GM12878 (cell line): ENCODE results near the gene NUCB1. TPM values are rescaled to one million over a fixed set of nuclear protein-coding genes. Genes with fewer than 3 reads are reported as not detected.
"Not testable (repeated sequence)": the region's sequence is repeated elsewhere in the genome, so short reads cannot be mapped to it uniquely, and the experiment has no call there.

ENCODE experiments used
- ATAC-seq: fragments of 200-7000 bp; cut with Tn5 transposase; 3 replicates; pipeline ENCODE4 v1.9.1; 2020; ENCODE audit warnings: mild to moderate bottlenecking, moderate library complexity
- BruUV-seq: library from RNA; stranded (reverse); fragments of 400-500 nt; replicated peaks from 2 replicates; lab custom pipeline; 2021; lab: Mats Ljungman, UMichigan
- CTCF ChIA-PET: fragments of 300-600 bp; sonication (Branson Sonifier 250); formaldehyde crosslinking; extraction: SDS; loops from one replicate; lab custom pipeline; 2021; ENCODE audit warnings: inconsistent platforms; lab: Yijun Ruan, JAX
- POLR2A ChIA-PET: fragments of 350-600 bp; formaldehyde crosslinking; extraction: SDS; loops from one replicate; lab custom pipeline; 2021; ENCODE audit warnings: inconsistent platforms; lab: Charles Lee
- RAD21 ChIA-PET: fragments of 300-600 bp; sonication (Branson Sonifier 250); formaldehyde crosslinking; loops from one replicate; lab custom pipeline; 2023; ENCODE audit warnings: antibody characterized with exemption; ENCODE audit not compliant: unreplicated experiment; lab: Charles Lee
- SMC1A ChIA-PET: fragments of 300-600 bp; sonication (Branson Sonifier 250); formaldehyde crosslinking; loops from one replicate; lab custom pipeline; 2023; ENCODE audit not compliant: unreplicated experiment, uncharacterized antibody; lab: Charles Lee
- DNase-seq: peaks from one replicate; pipeline ENCODE4 v3.0.0-alpha.2; 2011; ENCODE audit warnings: low read depth, low spot score
- FAIRE-seq: peaks from 3 replicates; lab custom pipeline; 2011; peaks lifted over from hg19 to GRCh38; lab: Jason Lieb, UNC
- H2AFZ ChIP-seq: 2 replicates; pipeline ENCODE4 v1.6.0; 2011; ENCODE audit warnings: low read depth, low read length, control low read depth; ENCODE audit not compliant: control insufficient read depth
- H3K27ac ChIP-seq: 2 replicates; pipeline ENCODE4 v1.5.1; 2011; ENCODE audit warnings: control low read depth; ENCODE audit not compliant: control insufficient read depth, insufficient read depth
- H3K27me3 ChIP-seq, 2 experiments: replicated peaks in 1 of 2; 2 replicates each; pipeline versions ENCODE4 v1.6.0 to v1.6.1; 2011; ENCODE audit warnings: low read length in 1 of 2; ENCODE audit not compliant: control insufficient read depth in 2 of 2, insufficient read depth in 2 of 2
- H3K36me3 ChIP-seq, 2 experiments: 2 replicates each; pipeline ENCODE4 v1.5.1; 2011; ENCODE audit warnings: low read length in 1 of 2; ENCODE audit not compliant: control insufficient read depth in 2 of 2, insufficient read depth in 2 of 2
- H3K4me1 ChIP-seq: 2 replicates; pipeline ENCODE4 v1.6.1; 2011; ENCODE audit warnings: mild to moderate bottlenecking, low read length, moderate library complexity, mixed read lengths; ENCODE audit not compliant: control insufficient read depth, insufficient read depth
- H3K4me2 ChIP-seq: 2 replicates; pipeline ENCODE4 v1.6.0; 2011; ENCODE audit warnings: control low read depth; ENCODE audit not compliant: control insufficient read depth, insufficient read depth
- H3K4me3 ChIP-seq: fragments of 200-600 bp; sonication (generic); 2 replicates; pipeline ENCODE4 v1.5.1; 2016
- H3K79me2 ChIP-seq: 2 replicates; pipeline ENCODE4 v1.6.0; 2011; ENCODE audit warnings: low read length; ENCODE audit not compliant: control insufficient read depth, insufficient read depth
- H3K9ac ChIP-seq: 2 replicates; pipeline ENCODE4 v1.8.0; 2011; ENCODE audit warnings: low read length, control low read depth, mixed read lengths; ENCODE audit not compliant: control insufficient read depth, insufficient read depth
- H3K9me3 ChIP-seq: replicated peaks from 3 replicates; pipeline ENCODE4 v1.5.1; 2011; ENCODE audit warnings: mild to moderate bottlenecking, low read length; ENCODE audit not compliant: control insufficient read depth, insufficient read depth
- H4K20me1 ChIP-seq: 2 replicates; pipeline ENCODE4 v1.6.0; 2011; ENCODE audit not compliant: control insufficient read depth, insufficient read depth
- CBX3 ChIP-seq: fragments of 200-600 bp; sonication (generic); IDR thresholded peaks from 2 replicates; pipeline ENCODE4 v1.6.1; 2016; ENCODE audit warnings: low read depth, borderline replicate concordance
- JUND ChIP-seq: IDR thresholded peaks from 2 replicates; pipeline ENCODE4 v1.6.1; 2012; ENCODE audit warnings: low read depth, mild to moderate bottlenecking, low read length, improper control_type of control experiment, moderate library complexity
- LARP7 ChIP-seq: fragments of 450-650 bp; IDR thresholded peaks from 2 replicates; pipeline ENCODE4 v1.6.1; 2017; ENCODE audit warnings: mild to moderate bottlenecking
- SIN3A ChIP-seq: IDR thresholded peaks from 2 replicates; pipeline ENCODE4 v1.6.1; 2012; ENCODE audit warnings: low read depth, low read length, improper control_type of control experiment
- SMAD1 ChIP-seq: fragments of 450-650 bp; IDR thresholded peaks from 2 replicates; pipeline ENCODE4 v1.6.1; 2018; ENCODE audit warnings: mild to moderate bottlenecking, low read depth; ENCODE audit not compliant: partially characterized antibody
- SPI1 ChIP-seq: IDR thresholded peaks from 2 replicates; pipeline ENCODE4 v1.6.1; 2011; ENCODE audit warnings: low read depth, mild to moderate bottlenecking, low read length, moderate library complexity, borderline replicate concordance; ENCODE audit not compliant: insufficient read depth
- SREBF2 ChIP-seq: IDR thresholded peaks from 2 replicates; pipeline ENCODE4 v1.6.1; 2012; ENCODE audit warnings: mild to moderate bottlenecking, low read length
- WGBS: methylation state at CpG from one replicate; pipeline ENCODE4 v1.1.6; 2016; ENCODE audit warnings: low lambda C conversion rate; ENCODE audit not compliant: insufficient replicate concordance, insufficient coverage; ENCODE audit errors: missing lambda C conversion rate; 5-methylcytosine and 5-hydroxymethylcytosine counted together
- in situ Hi-C: fragments of 300-500 bp; cut with MboI; formaldehyde crosslinking; loops from 9 replicates; pipeline ENCODE4 v1.14.3; 2018; ENCODE audit warnings: mixed read lengths
- intact Hi-C: fragments of 100-400 bp; cut with micrococcal nuclease; formaldehyde crosslinking; loops from one replicate; pipeline ENCODE4 v1.14.2; 2022; ENCODE audit not compliant: unreplicated experiment
- polyA plus RNA-seq, 11 experiments: library from polyadenylated mRNA; depleted of rRNA in 4 of 11; unstranded in 6 of 11; stranded (reverse) in 5 of 11; fragments of >200 nt; fragmentation: Nextera tagmentation in 4 of 11; fragmentation: Illumina TruSeq in 1 of 11; extraction: Ambion mirVana in 4 of 11; extraction: Trizol in 1 of 11; gene quantifications; 1 replicate in 1 of 11; 2 replicates in 10 of 11; pipeline versions ENCODE4 v1.2.1 to v1.2.3, GENCODE V29; 2011 to 2016; ENCODE audit warnings: inconsistent platforms in 2 of 11, missing spikeins in 2 of 11, low read depth in 1 of 11
- total RNA-seq, 4 experiments: library from RNA; depleted of rRNA in 3 of 4; stranded (reverse); fragments of >200 nt in 3 of 4; fragmentation: Illumina TruSeq in 1 of 4; extraction: Trizol in 1 of 4; gene quantifications; 2 replicates each; pipeline versions ENCODE4 v1.2.1 to v1.2.3, GENCODE V29; 2013 to 2021

The NUCB1 gene
- total and polyA plus RNA-seq, 10 of the 15 experiments (the other 5 are each of a cell fraction or from before 2014, with no cell fraction given), result 1.8 to 112 (median 44.5) TPM

GRCh38 chr19:48925240-48925843 lies 25.2 kb downstream of the NUCB1 start:
- ATAC-seq (no peak), DNase-seq (no peak), FAIRE-seq (no peak)
- in situ Hi-C loops (no loop called here), intact Hi-C loops (no loop called here)
- SMC1A ChIA-PET, result interaction anchor here (0.9 to 1.4 kb wide), 2 partner anchors 30 to 45 kb away, joined by 3 read pairs; partner anchors contain the start of gene BAX
- H3K4me1 ChIP-seq, result no peaks in the 10 kb centered on the region
- no peak overlapping the region for H3K27ac ChIP-seq
- POLR2A ChIA-PET, result interaction anchor here (0.5 kb wide), 1 partner anchor 1491 kb away, joined by 6 read pairs; no protein-coding TSS in a partner anchor
- no TSS peak for BruUV-seq
- 98% methylated on average over 10 of the region's 11 CpGs for WGBS
- CTCF ChIA-PET, result interaction anchor here (1.1 kb wide), 1 partner anchor 45 kb away, joined by 3 read pairs; no protein-coding TSS in a partner anchor
- peaks cover 0 to 1% of the 10 kb centered on the region in 2 experiments; a peak in 2 of 4 replicates for H3K36me3 ChIP-seq
- H3K27me3 ChIP-seq, result no peaks in the 10 kb centered on the region
- H3K4me3 ChIP-seq, result no peak overlapping the region
- no peaks in the 10 kb centered on the region for H4K20me1 ChIP-seq
- no peak for TF ChIP-seq SMAD1
- TF ChIP-seq SREBF2, result no peak
- no peak for TF ChIP-seq SPI1
- no peak for TF ChIP-seq SIN3A
- TF ChIP-seq LARP7, result no peak
- no peak for TF ChIP-seq JUND
- no peak for TF ChIP-seq CBX3
- H3K4me2 ChIP-seq, result no peak overlapping the region
- no peaks in the 10 kb centered on the region for H3K9me3 ChIP-seq
- RAD21 ChIA-PET, result no interaction called here
- H3K79me2 ChIP-seq, result no peaks in the 10 kb centered on the region
- no peak overlapping the region for H3K9ac ChIP-seq
- no peak overlapping the region for H2AFZ ChIP-seq

GRCh38 chr19:48925890-48926289 lies 25.8 kb downstream of the NUCB1 start:
- RAD21 ChIA-PET, H3K27ac ChIP-seq, in situ Hi-C loops, DNase-seq, H3K9me3 ChIP-seq, H2AFZ ChIP-seq, H3K79me2 ChIP-seq, H3K4me1 ChIP-seq, intact Hi-C loops, ATAC-seq, H3K27me3 ChIP-seq, H3K4me3 ChIP-seq, H4K20me1 ChIP-seq, SMC1A ChIA-PET, POLR2A ChIA-PET, H3K9ac ChIP-seq, BruUV-seq, H3K4me2 ChIP-seq, FAIRE-seq, H3K36me3 ChIP-seq: not testable (repeated sequence)
- 84% methylated on average over 8 of the region's 8 CpGs for WGBS
- CTCF ChIA-PET, result interaction anchor here (1.1 kb wide), 1 partner anchor 45 kb away, joined by 3 read pairs; no protein-coding TSS in a partner anchor
